ACHN (cell line): ENCODE measurements around the gene IQCH.
"Not testable (repeated sequence)": the region's sequence is repeated elsewhere in the genome, so short reads cannot be mapped to it uniquely, and the experiment has no call there.

Experiments
- DNase-seq: peaks from one replicate; pipeline ENCODE4 v3.0.0-alpha.2; 2015
- in situ Hi-C: cut with HindIII; loops from 2 replicates; pipeline ENCODE4 v1.10.0; 2017; ENCODE audit warnings: low sequenced_read_pairs, low pct_ligation_motif_present, low pct_unique_long_range_greater_than_20kb

Gene IQCH

GRCh38 chr15:67281714-67282113, 27.1 kb downstream of the IQCH start:
- in situ Hi-C loops, result no loop called here
- no peak for DNase-seq

GRCh38 chr15:67285625-67286024, 31.0 kb downstream of the IQCH start:
- in situ Hi-C loops, DNase-seq: not testable (repeated sequence)

- DNase-seq, in situ Hi-C loops: not testable (repeated sequence)
Observed at GRCh38 chr15:67286400-67286799, 31.8 kb downstream of the IQCH start.

GRCh38 chr15:67290319-67290718, 35.7 kb downstream of the IQCH start:
- in situ Hi-C loops, result no loop called here

GRCh38 chr15:67296188-67296587, 41.6 kb downstream of the IQCH start:
- in situ Hi-C loops, result no loop called here
- DNase-seq, result no peak

More at GRCh38 chr15:67290319-67290718, 35.7 kb downstream of the IQCH start:
- no peak for DNase-seq

- in situ Hi-C loops, result no loop called here
Observed at GRCh38 chr15:67296684-67297083, 42.1 kb downstream of the IQCH start.

GRCh38 chr15:67300266-67301025, 45.9 kb downstream of the IQCH start:
- no peak for DNase-seq

More at GRCh38 chr15:67296684-67297083, 42.1 kb downstream of the IQCH start:
- no peak for DNase-seq

GRCh38 chr15:67303490-67304363, 49.1 kb downstream of the IQCH start:
- peak; percentile 33 for DNase-seq
- in situ Hi-C loops, result no loop called here

More at GRCh38 chr15:67300266-67301025, 45.9 kb downstream of the IQCH start:
- in situ Hi-C loops, result no loop called here

- no peak for DNase-seq
- in situ Hi-C loops, result no loop called here
Observed at GRCh38 chr15:67304778-67305177, 50.2 kb downstream of the IQCH start.

- no peak for DNase-seq
- in situ Hi-C loops, result no loop called here
Observed at GRCh38 chr15:67305506-67305905, 50.9 kb downstream of the IQCH start.

GRCh38 chr15:67307156-67307555, 52.6 kb downstream of the IQCH start:
- DNase-seq, result no peak
- in situ Hi-C loops, result no loop called here

- in situ Hi-C loops, result no loop called here
- DNase-seq, result no peak
Observed at GRCh38 chr15:67307889-67308597, 53.5 kb downstream of the IQCH start.

GRCh38 chr15:67311731-67312130, 57.1 kb downstream of the IQCH start:
- DNase-seq, result no peak
- in situ Hi-C loops, result no loop called here

- no peak for DNase-seq
- in situ Hi-C loops, result no loop called here
Observed at GRCh38 chr15:67319961-67320360, 65.4 kb downstream of the IQCH start.

- no peak for DNase-seq
- in situ Hi-C loops, result no loop called here
Observed at GRCh38 chr15:67321352-67321751, 66.8 kb downstream of the IQCH start.

- in situ Hi-C loops, result no loop called here
- no peak for DNase-seq
Observed at GRCh38 chr15:67322481-67322880, 67.9 kb downstream of the IQCH start.

GRCh38 chr15:67327312-67327711, 72.7 kb downstream of the IQCH start:
- in situ Hi-C loops, result no loop called here
- DNase-seq, result no peak

- no peak for DNase-seq
- in situ Hi-C loops, result no loop called here
Observed at GRCh38 chr15:67327737-67328136, 73.2 kb downstream of the IQCH start.
